Ishikawa (cell line): ENCODE data around the gene RIMS4.

Experiments used
- CEBPB ChIP-seq: IDR thresholded peaks from 2 replicates; pipeline ENCODE4 v1.6.1; 2012
- CREB1 ChIP-seq: IDR thresholded peaks from 2 replicates; pipeline ENCODE4 v1.6.1; 2012; ENCODE audit warnings: low read depth
- EGR1 ChIP-seq: IDR thresholded peaks from 2 replicates; pipeline ENCODE4 v1.6.1; 2012
- EP300 ChIP-seq: IDR thresholded peaks from 2 replicates; pipeline ENCODE4 v1.6.1; 2012; ENCODE audit warnings: borderline replicate concordance
- FOXM1 ChIP-seq: IDR thresholded peaks from 2 replicates; pipeline ENCODE4 v1.6.1; 2012; ENCODE audit warnings: low read depth, borderline replicate concordance
- NFIC ChIP-seq: IDR thresholded peaks from 2 replicates; pipeline ENCODE4 v1.6.1; 2012
- RAD21 ChIP-seq: IDR thresholded peaks from 2 replicates; pipeline ENCODE4 v1.6.1; 2012; ENCODE audit warnings: low read depth
- REST ChIP-seq: IDR thresholded peaks from 2 replicates; pipeline ENCODE4 v1.6.1; 2012; ENCODE audit warnings: low read depth, mild to moderate bottlenecking
- TAF1 ChIP-seq: IDR thresholded peaks from 2 replicates; pipeline ENCODE4 v1.6.1; 2012; ENCODE audit warnings: low read depth, mild to moderate bottlenecking
- TCF12 ChIP-seq: IDR thresholded peaks from 2 replicates; pipeline ENCODE4 v1.6.1; 2012; ENCODE audit warnings: low read depth
- TEAD4 ChIP-seq: IDR thresholded peaks from 2 replicates; pipeline ENCODE4 v1.6.1; 2012
- USF1 ChIP-seq: IDR thresholded peaks from 2 replicates; pipeline ENCODE4 v1.6.1; 2012
- YY1 ChIP-seq: IDR thresholded peaks from 2 replicates; pipeline ENCODE4 v1.6.1; 2012; ENCODE audit warnings: low read depth
- ZBTB7A ChIP-seq: IDR thresholded peaks from 2 replicates; pipeline ENCODE4 v1.6.1; 2012; ENCODE audit warnings: low read depth
- TF ChIP-seq, protein P1 (sequence below): IDR thresholded peaks from 2 replicates; pipeline ENCODE4 v1.6.1; 2012

The RIMS4 gene

DNA sequence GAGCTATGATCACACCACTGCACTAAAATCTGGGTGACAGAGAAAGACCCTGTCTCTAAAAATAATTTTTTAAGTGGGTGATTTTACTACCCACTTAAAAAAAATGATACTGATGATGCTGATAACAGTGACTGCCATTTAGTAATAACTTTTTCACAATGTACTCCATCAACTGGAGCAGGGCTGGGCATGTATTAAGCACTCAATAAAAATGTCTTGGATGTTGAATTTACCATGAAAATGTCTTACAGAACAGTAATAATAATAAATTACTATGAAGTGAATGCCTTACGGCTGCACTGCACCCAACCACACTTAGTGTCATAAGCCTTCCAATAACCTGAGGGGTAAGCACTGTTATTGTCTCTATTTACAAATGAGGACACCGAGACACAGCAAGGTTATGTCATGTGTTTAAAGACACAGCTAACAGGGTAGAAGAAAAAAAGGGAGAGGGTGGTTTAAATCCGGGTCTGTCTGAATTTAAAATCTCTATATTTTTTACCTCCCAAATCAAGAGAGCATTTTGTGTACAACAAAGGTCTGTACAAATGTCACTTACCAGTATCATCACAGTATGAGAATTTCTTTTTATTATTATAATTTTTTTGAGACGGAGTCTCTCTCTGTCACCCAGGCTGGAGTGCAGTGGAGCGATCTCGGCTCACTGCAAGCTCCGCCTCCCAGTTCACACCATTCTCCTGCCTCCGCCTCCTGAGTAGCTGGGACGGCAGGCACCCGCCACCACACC is 21.5 kb downstream of the RIMS4 start:
- TF ChIP-seq EP300 (no peak), TEAD4 (no peak), ZBTB7A (no peak), USF1 (no peak), TAF1 (no peak), CREB1 (no peak), REST (no peak), RAD21 (no peak), NFIC (no peak), EGR1 (no peak), TCF12 (no peak), YY1 (no peak), CEBPB (no peak), FOXM1 (no peak)
- TF ChIP-seq, protein P1, sequence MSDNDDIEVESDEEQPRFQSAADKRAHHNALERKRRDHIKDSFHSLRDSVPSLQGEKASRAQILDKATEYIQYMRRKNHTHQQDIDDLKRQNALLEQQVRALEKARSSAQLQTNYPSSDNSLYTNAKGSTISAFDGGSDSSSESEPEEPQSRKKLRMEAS, result no peak

DNA sequence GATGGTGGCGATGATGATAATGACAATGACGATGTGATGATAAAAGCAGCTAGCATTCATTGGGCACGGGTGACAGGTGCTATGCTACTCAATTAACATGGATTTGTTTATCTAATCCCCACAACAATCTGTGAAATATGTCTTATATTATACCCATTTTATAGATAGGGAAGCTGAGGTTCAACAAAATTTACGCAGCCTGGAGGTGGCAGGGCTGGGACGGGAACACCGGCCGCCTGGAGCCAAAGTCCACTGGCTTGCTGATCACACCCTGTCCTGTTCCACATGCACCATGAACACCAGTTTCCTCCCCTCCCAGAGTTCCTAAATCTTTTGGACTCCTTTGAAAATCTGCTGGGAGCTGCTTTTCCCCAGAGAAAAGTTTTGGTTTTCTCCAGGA is 23.0 kb downstream of the RIMS4 start:
- TF ChIP-seq ZBTB7A (no peak), USF1 (no peak), TCF12 (no peak), NFIC (no peak), REST (no peak), YY1 (no peak)

- TF ChIP-seq TCF12, result peak; percentile 50; the same call in 1 of the 2 replicates
- no peak for TF ChIP-seq FOXM1
- TF ChIP-seq EP300, result peak; percentile 44; the same call in 1 of the 2 replicates
- TF ChIP-seq USF1, result no peak
- TF ChIP-seq NFIC, result peak; percentile 87
- peak; percentile 52; the same call in 1 of the 2 replicates for TF ChIP-seq TEAD4
- peak; percentile 78 for TF ChIP-seq RAD21
- no peak for TF ChIP-seq CREB1
These were observed 24.6 kb downstream of the RIMS4 start for GRCh38 chr20:44785768-44786167.

DNA sequence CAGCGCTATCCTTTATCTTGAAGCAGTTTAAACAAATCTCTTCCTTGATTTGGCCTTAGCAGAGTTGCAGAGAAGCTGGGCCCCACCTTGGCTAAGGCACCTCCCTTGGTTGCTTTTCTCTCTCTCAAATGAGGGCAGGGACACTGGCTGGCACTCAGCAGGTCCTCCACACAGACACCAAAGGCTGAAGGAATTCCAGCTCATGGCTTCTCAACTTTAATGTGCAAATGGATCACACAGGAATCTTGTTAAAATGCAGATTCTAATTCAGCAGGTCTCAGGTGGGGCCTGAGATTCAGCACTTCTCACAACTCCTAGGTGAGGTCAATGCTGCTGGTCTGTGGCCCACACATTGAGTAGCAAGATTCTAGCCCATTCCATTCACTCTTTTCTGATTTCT is 25.7 kb downstream of the RIMS4 start:
- TF ChIP-seq, protein P1, result no peak
- TF ChIP-seq USF1 (no peak), EP300 (no peak), RAD21 (no peak), TCF12 (no peak), TAF1 (no peak), YY1 (no peak), NFIC (no peak), CEBPB (no peak), FOXM1 (no peak)

DNA sequence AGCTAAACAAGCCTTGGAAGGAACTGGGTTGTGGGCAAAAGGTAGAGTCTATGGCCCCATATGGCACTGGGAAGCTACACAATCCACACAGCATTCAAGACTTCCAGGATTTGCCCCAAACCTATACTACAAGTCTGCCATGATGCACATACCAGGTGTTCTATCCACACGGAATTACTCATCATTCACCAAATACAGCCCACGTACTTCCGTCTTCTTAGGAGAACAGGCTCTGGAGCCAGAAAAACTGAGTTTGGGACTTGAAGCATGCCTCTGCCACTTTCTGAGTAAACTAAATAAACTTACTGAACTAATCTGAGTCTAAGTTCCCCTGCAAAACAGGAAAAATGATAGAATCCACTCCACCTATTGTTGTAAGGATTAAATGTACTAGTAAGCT is 28.6 kb downstream of the RIMS4 start:
- TF ChIP-seq, protein P1, result no peak
- no peak for TF ChIP-seq CEBPB
- TF ChIP-seq YY1, result no peak
- no peak for TF ChIP-seq TEAD4
- TF ChIP-seq ZBTB7A, result no peak
- TF ChIP-seq USF1, result no peak
- TF ChIP-seq EGR1, result no peak
- TF ChIP-seq TAF1, result no peak
- TF ChIP-seq RAD21, result no peak
- no peak for TF ChIP-seq CREB1
- TF ChIP-seq TCF12, result no peak
- TF ChIP-seq REST, result no peak
- no peak for TF ChIP-seq FOXM1
